ENCODE results near the gene GNAS-AS1. TPM values are rescaled to one million over a fixed set of nuclear protein-coding genes. Genes with fewer than 3 reads are reported as not detected.

Gene GNAS-AS1
- total RNA-seq, 4 donors from 2014 or later: 0.19 to 0.48 (median 0.34) TPM; not detected in 1

DNA sequence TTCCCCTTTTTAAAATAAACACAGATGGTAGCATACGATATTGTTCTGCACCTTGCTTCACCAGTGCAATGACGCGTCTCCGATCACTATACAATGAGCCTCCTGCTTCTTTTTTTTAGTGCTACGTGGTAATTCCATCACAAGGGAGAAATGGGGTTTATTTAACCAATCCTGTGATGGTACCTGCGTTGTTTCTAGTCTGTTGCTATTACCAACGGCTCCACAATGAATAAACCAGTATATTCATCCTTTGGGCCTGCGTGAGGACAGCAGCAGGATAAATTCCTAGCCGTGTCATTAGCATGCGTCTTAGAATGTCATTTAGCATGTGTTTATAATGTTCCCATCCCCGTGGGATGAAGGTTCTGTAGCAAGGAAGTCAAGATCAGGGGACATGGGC, 42.9 kb downstream of the GNAS-AS1 start:
- Histone ChIP-seq H3K4me1 (no peaks in the 10 kb centered on the region), H3K27me3 (peaks cover 0 to 67% (median 0%) of the 10 kb centered on the region in 4 donors), H3K27ac (no peak overlapping the region), H3K9me3 (no peaks in the 10 kb centered on the region), H3K4me3 (no peak overlapping the region), H3K36me3 (no peaks in the 10 kb centered on the region)
- intact Hi-C loops (cut with DNase I): no loop called here
- no peak for TF ChIP-seq POLR2A (IDR thresholded peaks at IDR 0.05)
- TF ChIP-seq, protein P1, sequence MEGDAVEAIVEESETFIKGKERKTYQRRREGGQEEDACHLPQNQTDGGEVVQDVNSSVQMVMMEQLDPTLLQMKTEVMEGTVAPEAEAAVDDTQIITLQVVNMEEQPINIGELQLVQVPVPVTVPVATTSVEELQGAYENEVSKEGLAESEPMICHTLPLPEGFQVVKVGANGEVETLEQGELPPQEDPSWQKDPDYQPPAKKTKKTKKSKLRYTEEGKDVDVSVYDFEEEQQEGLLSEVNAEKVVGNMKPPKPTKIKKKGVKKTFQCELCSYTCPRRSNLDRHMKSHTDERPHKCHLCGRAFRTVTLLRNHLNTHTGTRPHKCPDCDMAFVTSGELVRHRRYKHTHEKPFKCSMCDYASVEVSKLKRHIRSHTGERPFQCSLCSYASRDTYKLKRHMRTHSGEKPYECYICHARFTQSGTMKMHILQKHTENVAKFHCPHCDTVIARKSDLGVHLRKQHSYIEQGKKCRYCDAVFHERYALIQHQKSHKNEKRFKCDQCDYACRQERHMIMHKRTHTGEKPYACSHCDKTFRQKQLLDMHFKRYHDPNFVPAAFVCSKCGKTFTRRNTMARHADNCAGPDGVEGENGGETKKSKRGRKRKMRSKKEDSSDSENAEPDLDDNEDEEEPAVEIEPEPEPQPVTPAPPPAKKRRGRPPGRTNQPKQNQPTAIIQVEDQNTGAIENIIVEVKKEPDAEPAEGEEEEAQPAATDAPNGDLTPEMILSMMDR (IDR thresholded peaks at IDR 0.05): no peak
- DNase-seq: no peak
- 73 to 74% methylated on average over 11 of the region's 11 CpGs for WGBS, 2 donors

- 57 to 85% methylated on average over 4 to 13 of the region's 18 CpGs for WGBS, 2 donors
These were observed 47.2 kb downstream of the GNAS-AS1 start for GRCh38 chr20:58803533-58803932.

DNA sequence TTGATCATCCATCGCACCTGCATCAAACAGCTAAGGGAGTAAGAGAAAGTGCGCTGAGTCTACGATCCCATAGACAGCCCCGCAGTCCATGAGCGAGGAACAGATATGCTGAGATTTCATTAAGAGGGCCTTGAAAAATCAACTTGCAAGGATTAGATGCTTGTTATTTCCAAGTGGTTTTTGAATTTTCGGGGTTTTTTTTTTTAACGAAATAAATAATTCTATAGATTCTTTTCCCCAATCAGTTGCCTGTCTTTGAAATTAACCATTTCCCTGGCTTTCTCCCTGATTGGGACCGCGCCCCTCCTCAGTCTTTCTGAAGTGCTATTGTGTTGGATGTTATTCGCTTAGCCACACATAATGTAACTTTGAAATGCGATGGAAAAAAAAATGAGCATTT, 48.6 kb downstream of the GNAS-AS1 start:
- Histone ChIP-seq H3K36me3 (no peaks in the 10 kb centered on the region), H3K4me1 (no peaks in the 10 kb centered on the region), H3K9me3 (no peaks in the 10 kb centered on the region), H3K4me3 (no peak overlapping the region), H3K27ac (no peak overlapping the region), H3K27me3 (peaks cover 0 to 44% (median 0%) of the 10 kb centered on the region in 4 donors)
- intact Hi-C loops (cut with DNase I): no loop called here
- TF ChIP-seq POLR2A (IDR thresholded peaks at IDR 0.05): no peak
- TF ChIP-seq, protein P1 (IDR thresholded peaks at IDR 0.05): no peak
- WGBS, 2 donors: 85 to 88% methylated on average over 11 of the region's 11 CpGs
- no peak for DNase-seq

More at GRCh38 chr20:58803533-58803932, 47.2 kb downstream of the GNAS-AS1 start:
- Histone ChIP-seq H3K4me3 (no peak overlapping the region), H3K4me1 (no peaks in the 10 kb centered on the region), H3K27me3 (peaks cover 0 to 41% (median 0%) of the 10 kb centered on the region in 4 donors), H3K9me3 (no peaks in the 10 kb centered on the region), H3K27ac (no peak overlapping the region), H3K36me3 (no peaks in the 10 kb centered on the region)
- no peak for DNase-seq
- TF ChIP-seq, protein P1 (IDR thresholded peaks at IDR 0.05): no peak
- no peak for TF ChIP-seq POLR2A (IDR thresholded peaks at IDR 0.05)
- intact Hi-C loops (cut with DNase I): no loop called here

- WGBS, 2 donors: 69 to 75% methylated on average over 11 to 19 of the region's 22 CpGs
- no peak for TF ChIP-seq POLR2A (IDR thresholded peaks at IDR 0.05)
- TF ChIP-seq, protein P1 (IDR thresholded peaks at IDR 0.05): no peak
- intact Hi-C loops (cut with DNase I): no loop called here
- no peak overlapping the region for H3K27ac ChIP-seq
- H3K36me3 ChIP-seq: no peaks in the 10 kb centered on the region
- no peak overlapping the region for H3K4me3 ChIP-seq
- DNase-seq: no peak
- H3K4me1 ChIP-seq: no peaks in the 10 kb centered on the region
- no peaks in the 10 kb centered on the region for H3K9me3 ChIP-seq
- H3K27me3 ChIP-seq: peaks cover 0 to 53% (median 0%) of the 10 kb centered on the region in 4 donors
These were observed 50.4 kb downstream of the GNAS-AS1 start for GRCh38 chr20:58800134-58800871.

Measured in esophagus squamous epithelium (tissue), 5 donors.